ENCODE results near the gene PPFIA2.

GRCh38 chr12:81542065-81543010 lies 216.8 kb downstream of the PPFIA2 start:
- TF ChIP-seq, protein P1, sequence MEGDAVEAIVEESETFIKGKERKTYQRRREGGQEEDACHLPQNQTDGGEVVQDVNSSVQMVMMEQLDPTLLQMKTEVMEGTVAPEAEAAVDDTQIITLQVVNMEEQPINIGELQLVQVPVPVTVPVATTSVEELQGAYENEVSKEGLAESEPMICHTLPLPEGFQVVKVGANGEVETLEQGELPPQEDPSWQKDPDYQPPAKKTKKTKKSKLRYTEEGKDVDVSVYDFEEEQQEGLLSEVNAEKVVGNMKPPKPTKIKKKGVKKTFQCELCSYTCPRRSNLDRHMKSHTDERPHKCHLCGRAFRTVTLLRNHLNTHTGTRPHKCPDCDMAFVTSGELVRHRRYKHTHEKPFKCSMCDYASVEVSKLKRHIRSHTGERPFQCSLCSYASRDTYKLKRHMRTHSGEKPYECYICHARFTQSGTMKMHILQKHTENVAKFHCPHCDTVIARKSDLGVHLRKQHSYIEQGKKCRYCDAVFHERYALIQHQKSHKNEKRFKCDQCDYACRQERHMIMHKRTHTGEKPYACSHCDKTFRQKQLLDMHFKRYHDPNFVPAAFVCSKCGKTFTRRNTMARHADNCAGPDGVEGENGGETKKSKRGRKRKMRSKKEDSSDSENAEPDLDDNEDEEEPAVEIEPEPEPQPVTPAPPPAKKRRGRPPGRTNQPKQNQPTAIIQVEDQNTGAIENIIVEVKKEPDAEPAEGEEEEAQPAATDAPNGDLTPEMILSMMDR (IDR thresholded peaks at IDR 0.05): no peak
- no peak for TF ChIP-seq POLR2A (IDR thresholded peaks at IDR 0.05)
